ENCODE results near the gene EXO1.
"Not testable (repeated sequence)": the region's sequence is repeated elsewhere in the genome, so short reads cannot be mapped to it uniquely, and the experiment has no call there.

DNA sequence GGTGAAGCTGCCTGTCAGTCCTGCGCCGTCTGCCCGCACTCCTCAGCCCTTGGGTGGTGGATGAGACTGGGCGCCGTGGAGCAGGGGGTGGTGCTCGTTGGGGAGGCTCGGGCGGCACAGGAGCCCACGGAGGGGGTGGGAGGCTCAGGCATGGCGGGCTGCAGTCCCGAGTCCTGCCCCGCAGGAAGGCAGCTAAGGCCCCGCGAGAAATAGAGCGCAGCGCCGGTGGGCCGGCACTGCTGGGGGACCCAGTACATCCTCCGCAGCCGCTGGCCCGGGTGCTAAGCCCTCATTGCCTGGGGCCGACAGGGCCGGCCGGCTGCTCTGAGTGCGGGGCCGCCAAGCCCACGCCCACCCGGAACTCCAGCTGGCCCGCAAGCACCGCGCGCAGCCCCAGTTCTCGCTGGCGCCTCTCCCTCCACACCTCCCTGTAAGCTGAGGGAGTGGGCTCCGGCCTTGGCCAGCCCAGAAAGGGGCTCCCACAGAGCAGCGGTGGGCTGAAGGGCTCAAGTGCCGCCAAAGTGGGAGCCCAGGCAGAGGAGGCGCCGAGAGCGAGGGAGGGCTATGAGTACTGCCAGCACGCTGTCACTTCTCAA, 7.6 kb downstream of the EXO1 start:
- TF ChIP-seq, protein P1, sequence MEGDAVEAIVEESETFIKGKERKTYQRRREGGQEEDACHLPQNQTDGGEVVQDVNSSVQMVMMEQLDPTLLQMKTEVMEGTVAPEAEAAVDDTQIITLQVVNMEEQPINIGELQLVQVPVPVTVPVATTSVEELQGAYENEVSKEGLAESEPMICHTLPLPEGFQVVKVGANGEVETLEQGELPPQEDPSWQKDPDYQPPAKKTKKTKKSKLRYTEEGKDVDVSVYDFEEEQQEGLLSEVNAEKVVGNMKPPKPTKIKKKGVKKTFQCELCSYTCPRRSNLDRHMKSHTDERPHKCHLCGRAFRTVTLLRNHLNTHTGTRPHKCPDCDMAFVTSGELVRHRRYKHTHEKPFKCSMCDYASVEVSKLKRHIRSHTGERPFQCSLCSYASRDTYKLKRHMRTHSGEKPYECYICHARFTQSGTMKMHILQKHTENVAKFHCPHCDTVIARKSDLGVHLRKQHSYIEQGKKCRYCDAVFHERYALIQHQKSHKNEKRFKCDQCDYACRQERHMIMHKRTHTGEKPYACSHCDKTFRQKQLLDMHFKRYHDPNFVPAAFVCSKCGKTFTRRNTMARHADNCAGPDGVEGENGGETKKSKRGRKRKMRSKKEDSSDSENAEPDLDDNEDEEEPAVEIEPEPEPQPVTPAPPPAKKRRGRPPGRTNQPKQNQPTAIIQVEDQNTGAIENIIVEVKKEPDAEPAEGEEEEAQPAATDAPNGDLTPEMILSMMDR (optimal IDR thresholded peaks at IDR 0.05 in 1 of 3, IDR thresholded peaks at IDR 0.05 in 1 of 3, conservative IDR thresholded peaks at IDR 0.05 in 1 of 3; ENCODE audit: extremely low read depth in 1 of 3, insufficient read depth in 2 of 3, low read length in 3 of 3): not testable (repeated sequence)
- not testable (repeated sequence) for TF ChIP-seq EZH2 (IDR thresholded peaks at IDR 0.05; ENCODE audit: low read length)

Data from keratinocyte (primary cell).